ENCODE measurements around the gene DOCK2. TPM values are rescaled to one million over a fixed set of nuclear protein-coding genes. Genes with fewer than 3 reads are reported as not detected.
A peak's percentile ranks its signal among the peaks of the same experiment; 100 is the strongest.

Gene DOCK2
- total RNA-seq, 2 experiments from 2014 or later, result 161 to 205 TPM

- H3K79me2 ChIP-seq (ENCODE audit: insufficient read depth, low read depth, low read length), result no peaks in the 10 kb centered on the region
- TF ChIP-seq CTCF (conservative IDR thresholded peaks at IDR 0.05; ENCODE audit: low read length) (no peak), EZH2phosphoT487 (IDR thresholded peaks at IDR 0.05; ENCODE audit: borderline replicate concordance, low read depth, low read length) (no peak)
- no peak overlapping the region for H3K27ac ChIP-seq (ENCODE audit: low read depth, low read length, poor library complexity, severe bottlenecking)
- CTCF ChIA-PET (ENCODE audit: unreplicated experiment), result no interaction called here
- H3K4me2 ChIP-seq (ENCODE audit: low read length), result no peak overlapping the region
- no peak for DNase-seq (ENCODE audit: low spot score)
- intact Hi-C loops (cut with micrococcal nuclease; ENCODE audit: unreplicated experiment), result no loop called here
- H3K4me3 ChIP-seq (ENCODE audit: low read depth, low read length, poor library complexity, severe bottlenecking), result no peak overlapping the region
- BruUV-seq (replicated peaks), result no TSS peak
- no peaks in the 10 kb centered on the region for H3K9me3 ChIP-seq (ENCODE audit: low read length)
- POLR2A ChIA-PET, result interaction anchor here (0.6 kb wide), 1 partner anchor 28 kb away, joined by 4 read pairs; no protein-coding TSS in a partner anchor
- H2AFZ ChIP-seq (ENCODE audit: low read length), result no peak overlapping the region
- peaks cover 11% of the 10 kb centered on the region for H3K4me1 ChIP-seq (ENCODE audit: insufficient read depth, low read length, poor library complexity, severe bottlenecking)
- no peaks in the 10 kb centered on the region; the same call in 1 of the 2 replicates for H4K20me1 ChIP-seq (ENCODE audit: insufficient read depth, low read length)
- H3K9me2 ChIP-seq (ENCODE audit: insufficient read depth, low read length), result no peaks in the 10 kb centered on the region
- H3K36me3 ChIP-seq (ENCODE audit: insufficient read depth, low read length), result peaks cover 4% of the 10 kb centered on the region; the same call in 1 of the 2 replicates
Observed at GRCh38 chr5:169933616-169934015, 296.5 kb downstream of the DOCK2 start.

- intact Hi-C loops (cut with micrococcal nuclease; ENCODE audit: unreplicated experiment), result no loop called here
- no peak overlapping the region for H2AFZ ChIP-seq (ENCODE audit: low read length)
- POLR2A ChIA-PET, result no interaction called here
- DNase-seq (ENCODE audit: low spot score), result no peak
- BruUV-seq (replicated peaks), result no TSS peak
- H3K4me2 ChIP-seq (ENCODE audit: low read length), result no peak overlapping the region
- H3K79me2 ChIP-seq (ENCODE audit: insufficient read depth, low read depth, low read length), result no peaks in the 10 kb centered on the region
- H3K36me3 ChIP-seq (ENCODE audit: insufficient read depth, low read length), result peaks cover 4% of the 10 kb centered on the region; the same call in 1 of the 2 replicates
- peaks cover 11% of the 10 kb centered on the region for H3K4me1 ChIP-seq (ENCODE audit: insufficient read depth, low read length, poor library complexity, severe bottlenecking)
- H3K27ac ChIP-seq (ENCODE audit: low read depth, low read length, poor library complexity, severe bottlenecking), result no peak overlapping the region
- no peak overlapping the region for H3K4me3 ChIP-seq (ENCODE audit: low read depth, low read length, poor library complexity, severe bottlenecking)
- TF ChIP-seq CTCF (conservative IDR thresholded peaks at IDR 0.05; ENCODE audit: low read length), result no peak
- TF ChIP-seq EZH2phosphoT487 (IDR thresholded peaks at IDR 0.05; ENCODE audit: borderline replicate concordance, low read depth, low read length), result no peak
- no peaks in the 10 kb centered on the region for H3K9me2 ChIP-seq (ENCODE audit: insufficient read depth, low read length)
- no peaks in the 10 kb centered on the region for H4K20me1 ChIP-seq (ENCODE audit: insufficient read depth, low read length)
- CTCF ChIA-PET (ENCODE audit: unreplicated experiment), result no interaction called here
- H3K9me3 ChIP-seq (ENCODE audit: low read length), result no peaks in the 10 kb centered on the region
Observed at GRCh38 chr5:169934990-169935389, 297.9 kb downstream of the DOCK2 start.

GRCh38 chr5:169935762-169936161 is 298.7 kb downstream of the DOCK2 start:
- no TSS peak for BruUV-seq (replicated peaks)
- H4K20me1 ChIP-seq (ENCODE audit: insufficient read depth, low read length), result no peaks in the 10 kb centered on the region
- POLR2A ChIA-PET, result interaction anchor here (0.7 kb wide), 1 partner anchor 1266 kb away, joined by 3 read pairs; no protein-coding TSS in a partner anchor
- no peak overlapping the region for H3K27ac ChIP-seq (ENCODE audit: low read depth, low read length, poor library complexity, severe bottlenecking)
- no peaks in the 10 kb centered on the region for H3K9me2 ChIP-seq (ENCODE audit: insufficient read depth, low read length)
- H3K79me2 ChIP-seq (ENCODE audit: insufficient read depth, low read depth, low read length), result no peaks in the 10 kb centered on the region
- H3K36me3 ChIP-seq (ENCODE audit: insufficient read depth, low read length), result peaks cover 4% of the 10 kb centered on the region; the same call in 1 of the 2 replicates
- no peak for DNase-seq (ENCODE audit: low spot score)
- peaks cover 11% of the 10 kb centered on the region for H3K4me1 ChIP-seq (ENCODE audit: insufficient read depth, low read length, poor library complexity, severe bottlenecking)
- H2AFZ ChIP-seq (ENCODE audit: low read length), result no peak overlapping the region
- intact Hi-C loops (cut with micrococcal nuclease; ENCODE audit: unreplicated experiment), result no loop called here
- TF ChIP-seq CTCF (conservative IDR thresholded peaks at IDR 0.05; ENCODE audit: low read length) (no peak), EZH2phosphoT487 (IDR thresholded peaks at IDR 0.05; ENCODE audit: borderline replicate concordance, low read depth, low read length) (no peak)
- no peak overlapping the region for H3K4me3 ChIP-seq (ENCODE audit: low read depth, low read length, poor library complexity, severe bottlenecking)
- no peaks in the 10 kb centered on the region for H3K9me3 ChIP-seq (ENCODE audit: low read length)
- CTCF ChIA-PET (ENCODE audit: unreplicated experiment), result no interaction called here
- peak overlapping the region; percentile 24; the same call in 1 of the 2 replicates for H3K4me2 ChIP-seq (ENCODE audit: low read length)

Data from OCI-LY7 (cell line).